AG08395 (cell line): ENCODE data around the gene ALPK3.

Source experiments
- DNase-seq: peaks from one replicate; pipeline ENCODE4 v3.0.0; 2012; ENCODE audit warnings: mixed read lengths, low spot score

ALPK3 gene

GRCh38 chr15:84922530-84922929, 105.4 kb downstream of the ALPK3 start:
- DNase-seq: no peak
